H1 (cell line): Measurements from ENCODE around the gene POM121L12. TPM values are rescaled to one million over a fixed set of nuclear protein-coding genes. Genes with fewer than 3 reads are reported as not detected.

Experiments used
- ASH2L ChIP-seq: fragments of 200-600, 300-600 bp; sonication (generic); IDR thresholded peaks from one replicate; pipeline ENCODE4 v1.7.1; 2017; ENCODE audit warnings: low read length
- CBX5 ChIP-seq: fragments of 300-800, 300-1000 bp; sonication (generic); IDR thresholded peaks from 2 replicates; pipeline ENCODE4 v1.7.1; 2016; ENCODE audit warnings: antibody characterized with exemption, low read length, low read depth
- CHD7 ChIP-seq: fragments of 300-600 bp; sonication (generic); IDR thresholded peaks from 2 replicates; pipeline ENCODE4 v1.7.1; 2012; ENCODE audit warnings: low read length, moderate library complexity, mild to moderate bottlenecking, inconsistent platforms; ENCODE audit not compliant: insufficient replicate concordance
- JUN ChIP-seq: IDR thresholded peaks from 2 replicates; pipeline ENCODE4 v1.6.1; 2011; ENCODE audit warnings: low read depth, mild to moderate bottlenecking, improper control_type of control experiment, low read length
- KDM5A ChIP-seq: fragments of 200-600 bp; IDR thresholded peaks from 2 replicates; pipeline ENCODE4 v1.7.1; 2012; ENCODE audit warnings: mild to moderate bottlenecking, low read length, inconsistent platforms, mixed read lengths
- POLR2A ChIP-seq, 2 experiments: IDR thresholded peaks; 1 replicate in 1 of 2; 2 replicates in 1 of 2; pipeline ENCODE4 v1.6.1; 2011; ENCODE audit warnings: low read depth in 2 of 2, low read length in 2 of 2, mild to moderate bottlenecking in 2 of 2; ENCODE audit errors: control extremely low read depth in 1 of 2
- POLR2AphosphoS5 ChIP-seq: IDR thresholded peaks from 2 replicates; pipeline ENCODE4 v1.6.1; 2011; ENCODE audit warnings: low read depth, low read length
- SP4 ChIP-seq: IDR thresholded peaks from 2 replicates; pipeline ENCODE4 v1.6.1; 2012; ENCODE audit warnings: low read length, inconsistent platforms
- SUZ12 ChIP-seq: fragments of 200-600 bp; sonication (generic); IDR thresholded peaks from 2 replicates; pipeline ENCODE4 v1.6.1; 2012; ENCODE audit warnings: mild to moderate bottlenecking, inconsistent platforms, low read length, moderate library complexity, mixed read lengths
- TBP ChIP-seq: IDR thresholded peaks from 2 replicates; pipeline ENCODE4 v1.6.1; 2011; ENCODE audit warnings: low read depth, low read length, improper control_type of control experiment
- polyA plus RNA-seq, 7 experiments: library from polyadenylated mRNA; depleted of rRNA in 3 of 7; stranded (reverse) in 5 of 7; unstranded in 2 of 7; fragments of >200 nt in 5 of 7; fragments of 200-250 nt in 2 of 7; gene quantifications; 1 replicate in 5 of 7; 2 replicates in 1 of 7; 4 replicates in 1 of 7; pipeline versions ENCODE4 v1.2.1 to v1.2.3, GENCODE V29; 2011 to 2013; ENCODE audit warnings: missing spikeins in 2 of 7, mixed read lengths in 2 of 7
- total RNA-seq: library from RNA; stranded (reverse); fragmentation: NEBNext Ultra II Directional; extraction: Animal tissue kit (Norgen Biotek cat#: 25700); gene quantifications from 2 replicates; pipeline ENCODE4 v1.2.1, GENCODE V29; 2021
- TF ChIP-seq, protein P1 (sequence below): IDR thresholded peaks from 2 replicates; pipeline ENCODE4 v1.6.1; 2012; ENCODE audit warnings: low read length, inconsistent platforms

The POM121L12 gene
- total and polyA plus RNA-seq, 2 of the 8 experiments (the other 6 are each of a cell fraction or from before 2014, with no cell fraction given): not detected

DNA sequence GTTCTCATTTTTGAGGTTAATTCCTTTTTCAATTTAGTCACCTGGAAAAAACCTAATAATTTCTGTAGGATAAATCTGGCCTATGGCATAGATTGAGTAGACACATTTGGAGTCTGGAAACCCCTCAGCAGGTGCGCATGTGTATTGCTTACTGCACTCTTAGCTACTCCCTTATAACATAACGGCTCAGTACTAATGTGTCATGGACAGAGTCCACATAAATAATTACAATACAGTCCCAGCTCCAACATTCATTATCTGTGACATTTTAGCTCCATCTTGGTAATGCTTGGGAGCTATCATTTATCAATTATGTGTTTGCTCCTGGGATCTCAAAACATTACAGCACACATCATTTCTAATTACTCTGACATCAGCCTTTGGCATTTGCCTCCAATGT, 33.2 kb downstream of the POM121L12 start (continued):
- no peak for TF ChIP-seq CHD7
- no peak for TF ChIP-seq KDM5A
- no peak for TF ChIP-seq POLR2AphosphoS5
- no peak for TF ChIP-seq POLR2A (IDR thresholded peaks at IDR 0.05; ENCODE audit: control extremely low read depth in 1 of 2, low read depth in 2 of 2, low read length in 2 of 2)
- no peak for TF ChIP-seq JUN
- TF ChIP-seq SUZ12: no peak
- TF ChIP-seq, protein P1, sequence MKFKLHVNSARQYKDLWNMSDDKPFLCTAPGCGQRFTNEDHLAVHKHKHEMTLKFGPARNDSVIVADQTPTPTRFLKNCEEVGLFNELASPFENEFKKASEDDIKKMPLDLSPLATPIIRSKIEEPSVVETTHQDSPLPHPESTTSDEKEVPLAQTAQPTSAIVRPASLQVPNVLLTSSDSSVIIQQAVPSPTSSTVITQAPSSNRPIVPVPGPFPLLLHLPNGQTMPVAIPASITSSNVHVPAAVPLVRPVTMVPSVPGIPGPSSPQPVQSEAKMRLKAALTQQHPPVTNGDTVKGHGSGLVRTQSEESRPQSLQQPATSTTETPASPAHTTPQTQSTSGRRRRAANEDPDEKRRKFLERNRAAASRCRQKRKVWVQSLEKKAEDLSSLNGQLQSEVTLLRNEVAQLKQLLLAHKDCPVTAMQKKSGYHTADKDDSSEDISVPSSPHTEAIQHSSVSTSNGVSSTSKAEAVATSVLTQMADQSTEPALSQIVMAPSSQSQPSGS: no peak
- no peak for TF ChIP-seq SP4
- no peak for TF ChIP-seq CBX5
- TF ChIP-seq TBP: no peak
- no peak for TF ChIP-seq ASH2L
